Measurements from ENCODE around the gene HECTD4. TPM values are rescaled to one million over a fixed set of nuclear protein-coding genes. Genes with fewer than 3 reads are reported as not detected.

The HECTD4 gene
- total RNA-seq, 4 donors from 2014 or later: 28.2 to 54.4 (median 33.7) TPM

DNA sequence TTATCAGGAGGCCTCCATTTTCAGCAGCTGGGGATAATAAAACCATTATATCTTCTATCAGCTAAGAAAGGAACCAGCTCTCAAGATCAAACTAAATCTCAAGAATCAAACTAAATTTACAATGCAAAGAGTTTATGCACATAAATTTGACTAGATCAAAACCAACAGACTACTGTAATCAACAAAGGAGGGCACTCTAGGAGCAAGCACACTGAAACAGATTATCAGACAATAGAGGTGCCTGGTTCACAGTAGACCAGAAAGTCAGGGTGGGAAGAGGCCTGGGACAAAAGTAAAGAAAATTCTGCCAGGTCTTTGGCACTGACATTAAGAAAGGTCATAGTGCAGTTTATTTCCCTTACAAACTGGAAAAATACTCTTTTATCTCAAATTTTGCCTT, 61.0 kb downstream of the HECTD4 start:
- TF ChIP-seq, protein P1, sequence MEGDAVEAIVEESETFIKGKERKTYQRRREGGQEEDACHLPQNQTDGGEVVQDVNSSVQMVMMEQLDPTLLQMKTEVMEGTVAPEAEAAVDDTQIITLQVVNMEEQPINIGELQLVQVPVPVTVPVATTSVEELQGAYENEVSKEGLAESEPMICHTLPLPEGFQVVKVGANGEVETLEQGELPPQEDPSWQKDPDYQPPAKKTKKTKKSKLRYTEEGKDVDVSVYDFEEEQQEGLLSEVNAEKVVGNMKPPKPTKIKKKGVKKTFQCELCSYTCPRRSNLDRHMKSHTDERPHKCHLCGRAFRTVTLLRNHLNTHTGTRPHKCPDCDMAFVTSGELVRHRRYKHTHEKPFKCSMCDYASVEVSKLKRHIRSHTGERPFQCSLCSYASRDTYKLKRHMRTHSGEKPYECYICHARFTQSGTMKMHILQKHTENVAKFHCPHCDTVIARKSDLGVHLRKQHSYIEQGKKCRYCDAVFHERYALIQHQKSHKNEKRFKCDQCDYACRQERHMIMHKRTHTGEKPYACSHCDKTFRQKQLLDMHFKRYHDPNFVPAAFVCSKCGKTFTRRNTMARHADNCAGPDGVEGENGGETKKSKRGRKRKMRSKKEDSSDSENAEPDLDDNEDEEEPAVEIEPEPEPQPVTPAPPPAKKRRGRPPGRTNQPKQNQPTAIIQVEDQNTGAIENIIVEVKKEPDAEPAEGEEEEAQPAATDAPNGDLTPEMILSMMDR (IDR thresholded peaks at IDR 0.05; ENCODE audit: low read depth): no peak

DNA sequence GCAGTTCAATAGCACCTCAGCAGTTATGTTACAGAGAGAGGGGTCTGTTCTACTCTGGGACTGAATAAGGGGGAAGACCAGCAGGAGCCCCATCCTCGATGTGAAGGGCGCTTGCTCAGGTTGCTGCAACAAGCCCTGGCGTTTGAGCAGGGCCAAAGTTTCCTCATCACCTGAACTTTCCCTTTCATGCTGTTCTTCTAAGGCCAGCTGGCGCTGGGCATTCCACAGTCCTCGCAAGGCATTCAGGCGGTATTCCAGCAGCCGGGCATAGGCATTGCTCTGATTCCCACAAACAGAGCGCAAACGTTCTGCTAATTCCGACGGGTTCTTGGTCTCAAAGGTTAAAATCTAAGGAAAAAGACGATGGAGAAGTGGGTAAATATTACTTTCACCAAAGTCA, 62.8 kb downstream of the HECTD4 start:
- TF ChIP-seq, protein P1 (IDR thresholded peaks at IDR 0.05; ENCODE audit: low read depth): no peak

DNA sequence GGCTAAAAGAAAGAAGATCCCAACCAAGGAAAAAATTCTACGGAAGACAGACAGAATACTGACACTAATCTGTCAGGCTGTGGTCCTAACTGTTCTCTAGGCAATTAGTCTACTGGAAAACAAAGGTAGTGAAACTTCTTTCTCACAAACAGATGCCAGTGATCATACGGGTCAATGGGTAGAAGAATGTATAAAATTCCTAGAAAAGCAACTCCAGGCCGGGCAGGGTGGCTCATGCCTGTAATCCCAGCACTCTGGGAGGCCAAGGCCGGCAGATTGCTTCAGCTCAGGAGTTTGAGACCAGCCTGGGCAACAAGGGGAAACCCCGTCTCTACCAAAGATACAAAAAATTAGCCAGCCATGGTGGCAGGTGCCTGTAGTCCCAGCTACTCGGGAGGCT, 64.8 kb downstream of the HECTD4 start:
- TF ChIP-seq, protein P1 (IDR thresholded peaks at IDR 0.05; ENCODE audit: low read depth): no peak

DNA sequence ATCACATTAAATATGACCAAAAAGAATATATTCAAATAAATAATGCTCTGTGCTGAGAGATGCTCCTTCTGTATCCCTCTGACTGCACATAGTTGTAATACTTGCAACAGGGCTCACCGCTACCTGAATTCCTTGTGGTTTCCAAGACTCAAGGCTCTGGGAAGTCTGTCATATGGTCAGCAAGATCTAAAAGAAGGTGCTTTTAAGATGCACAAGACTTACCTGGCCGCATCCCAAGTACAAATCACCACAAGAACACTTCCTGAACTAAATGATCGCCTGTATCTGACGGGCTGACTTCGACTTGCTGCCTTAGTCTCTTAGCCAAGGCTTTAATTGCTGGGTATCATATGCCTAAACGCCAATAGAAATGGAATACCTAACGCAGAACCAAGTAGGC, 67.2 kb downstream of the HECTD4 start:
- TF ChIP-seq, protein P1 (IDR thresholded peaks at IDR 0.05; ENCODE audit: low read depth): no peak

DNA sequence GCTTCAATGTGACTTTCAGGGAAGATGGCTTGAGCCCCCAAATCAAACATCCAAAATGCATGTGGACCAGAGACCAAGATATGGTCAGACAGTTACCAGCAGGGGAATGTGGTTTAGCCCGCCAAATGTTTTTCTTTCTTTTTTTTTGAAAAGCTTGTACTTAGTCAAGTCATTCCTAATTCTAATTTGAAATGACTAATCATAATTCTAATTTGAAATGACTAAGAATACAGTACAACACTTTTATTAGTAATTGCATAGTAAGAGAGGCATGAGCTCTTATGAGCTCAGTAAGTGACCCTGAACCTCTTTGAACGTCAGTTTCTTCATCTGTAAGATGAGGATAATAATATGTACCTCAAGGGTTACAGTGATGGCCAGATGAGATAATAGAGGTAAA, 72.4 kb downstream of the HECTD4 start:
- TF ChIP-seq, protein P1 (IDR thresholded peaks at IDR 0.05; ENCODE audit: low read depth): no peak

DNA sequence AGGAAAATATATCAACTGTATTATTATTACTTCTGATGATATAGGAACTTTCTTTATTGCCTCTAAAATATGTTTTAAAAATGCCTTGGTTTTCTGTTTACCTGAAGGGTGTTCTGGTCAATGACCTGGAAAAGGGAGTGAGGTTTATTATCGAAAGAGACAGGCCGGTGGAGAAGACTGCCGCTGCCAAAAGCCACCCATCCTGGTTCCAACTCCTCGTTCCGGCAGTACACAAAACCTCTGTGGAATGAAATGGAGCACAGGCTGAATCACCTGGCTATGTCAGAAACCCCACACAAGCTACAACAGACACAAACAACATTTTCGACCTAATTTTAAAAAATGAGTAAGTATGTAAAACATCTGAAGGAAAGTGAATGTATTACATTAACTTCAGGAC, 73.6 kb downstream of the HECTD4 start:
- TF ChIP-seq, protein P1 (IDR thresholded peaks at IDR 0.05; ENCODE audit: low read depth): no peak

DNA sequence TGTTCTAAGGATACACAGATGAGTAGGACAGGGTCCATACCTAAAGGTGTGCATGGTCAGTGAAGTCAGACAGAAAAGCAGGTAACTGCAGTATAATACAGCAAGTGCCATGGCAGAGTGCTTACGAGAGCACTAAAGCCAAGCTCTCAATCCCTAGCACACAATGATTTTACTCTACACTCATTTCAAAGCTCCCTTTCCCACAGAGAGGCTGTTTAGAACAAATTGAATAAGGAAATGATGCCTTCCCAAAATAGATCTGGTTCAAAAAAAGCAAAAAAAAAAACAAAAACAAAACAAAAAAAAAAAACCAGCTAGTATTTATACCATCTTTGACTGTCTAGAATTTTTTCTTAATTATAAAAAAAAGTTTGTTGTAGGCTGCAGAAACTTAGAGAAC, 74.1 kb downstream of the HECTD4 start:
- TF ChIP-seq, protein P1 (IDR thresholded peaks at IDR 0.05; ENCODE audit: low read depth): no peak
